GM08714 (cell line): ENCODE measurements around the gene ALDH18A1.

Experiments
- H3K4me3 ChIP-seq: fragments of 200-500 bp; sonication (Bioruptor generic); 2 replicates; pipeline ENCODE4 v1.5.1; 2014; ENCODE audit warnings: mild to moderate bottlenecking, low read length, inconsistent platforms
- ZNF274 ChIP-seq: IDR thresholded peaks from 2 replicates; pipeline ENCODE4 v1.6.1; 2012; ENCODE audit warnings: mild to moderate bottlenecking, low read depth, low read length

ALDH18A1 gene

DNA sequence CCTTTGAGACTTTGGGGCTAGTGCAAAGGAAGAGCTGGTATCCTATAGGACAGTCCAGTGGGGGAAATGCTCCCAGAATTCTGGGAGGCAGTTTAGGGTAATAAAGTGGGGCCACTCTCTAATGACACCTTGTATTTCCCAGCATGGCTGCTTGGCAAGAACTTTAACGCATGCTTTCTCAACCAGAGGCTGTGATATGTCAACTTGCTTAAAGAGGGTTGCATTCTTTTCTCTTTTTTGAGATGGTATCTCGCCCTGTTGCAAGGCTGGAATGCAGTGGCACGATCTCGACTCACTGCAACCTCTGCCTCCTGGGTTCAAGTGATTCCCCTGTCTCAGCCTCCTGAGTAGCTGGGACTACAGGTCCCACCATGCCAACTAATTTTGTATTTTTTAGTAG is 38.4 kb downstream of the ALDH18A1 start:
- no peak overlapping the region for H3K4me3 ChIP-seq
- no peak for TF ChIP-seq ZNF274

DNA sequence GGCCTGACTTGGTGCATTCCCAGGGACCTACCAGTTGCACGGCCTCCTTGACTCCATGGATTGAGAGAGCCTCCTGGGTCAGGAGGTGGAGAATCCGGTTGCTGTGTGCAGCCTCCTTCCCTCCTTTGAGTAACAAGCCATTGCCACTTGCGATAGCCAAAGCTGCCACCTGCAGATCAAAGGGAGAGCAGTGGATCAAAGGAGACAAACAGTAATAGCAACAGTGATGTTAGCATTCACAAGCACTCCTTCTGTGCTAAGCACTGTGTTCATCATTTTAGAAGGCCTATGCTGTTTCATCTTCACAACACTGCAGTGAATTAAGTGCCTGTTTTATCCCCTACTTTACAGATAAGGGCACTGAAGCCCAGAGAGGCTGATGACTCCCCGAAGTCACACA is 40.1 kb downstream of the ALDH18A1 start:
- no peak overlapping the region for H3K4me3 ChIP-seq
- TF ChIP-seq ZNF274 = no peak

DNA sequence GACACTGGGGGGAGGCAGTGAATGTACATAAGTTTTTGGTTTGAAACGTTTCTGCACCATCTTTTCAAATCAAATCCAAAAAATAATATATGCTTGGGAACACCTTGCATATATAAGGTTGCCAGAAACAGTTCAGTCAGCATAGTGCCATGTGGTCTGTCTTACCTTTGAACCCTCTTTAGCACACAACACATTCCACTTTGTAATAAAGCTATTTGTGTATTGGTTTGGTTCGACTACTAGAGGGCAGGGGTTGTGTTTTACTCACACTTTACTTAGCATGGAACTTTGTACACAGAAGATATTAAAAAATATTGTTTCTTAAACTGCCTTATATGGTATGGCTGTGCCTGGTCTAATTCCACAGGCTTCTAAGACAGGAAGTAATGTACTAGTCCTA is 43.2 kb downstream of the ALDH18A1 start:
- TF ChIP-seq ZNF274 = no peak
- H3K4me3 ChIP-seq = no peak overlapping the region

DNA sequence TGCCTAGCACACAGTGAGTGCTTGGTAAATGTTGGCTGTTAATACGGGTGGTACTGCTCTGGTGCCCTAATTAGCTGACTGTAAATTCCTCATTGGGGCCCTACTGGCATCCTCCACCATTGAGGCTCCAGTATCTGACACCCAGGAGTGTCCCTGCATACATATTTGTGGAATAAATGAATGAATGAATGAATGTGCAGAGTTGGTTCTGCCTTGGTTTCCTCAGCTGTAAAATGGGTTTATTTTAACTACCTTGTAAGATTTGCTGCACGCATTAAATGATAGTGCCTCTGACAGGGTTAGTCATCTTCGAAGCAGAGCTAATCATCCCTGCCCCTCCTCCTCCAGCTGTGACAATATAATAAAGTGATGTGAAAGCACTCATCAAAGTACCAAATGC is 45.8 kb downstream of the ALDH18A1 start:
- TF ChIP-seq ZNF274 = no peak
- no peak overlapping the region for H3K4me3 ChIP-seq

DNA sequence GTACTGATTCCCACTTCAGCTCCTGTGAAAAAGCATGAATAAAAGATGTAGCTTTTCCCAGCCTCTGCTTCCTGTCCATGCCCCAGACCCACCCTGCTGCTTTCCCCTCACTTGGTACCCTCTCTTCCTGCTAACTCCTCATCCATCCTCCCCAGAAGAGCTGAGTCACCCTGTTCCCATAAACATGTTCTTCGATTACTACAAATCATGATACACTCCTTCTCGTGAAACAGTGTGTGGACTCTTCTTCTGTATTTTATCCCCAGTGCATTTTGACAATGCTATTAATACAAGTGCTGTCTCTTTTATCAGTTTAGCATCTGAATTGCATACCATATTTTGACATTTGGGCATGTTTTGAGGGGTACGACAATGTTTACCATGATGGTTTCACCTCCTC is 49.6 kb downstream of the ALDH18A1 start:
- no peak overlapping the region for H3K4me3 ChIP-seq
- TF ChIP-seq ZNF274 = no peak

DNA sequence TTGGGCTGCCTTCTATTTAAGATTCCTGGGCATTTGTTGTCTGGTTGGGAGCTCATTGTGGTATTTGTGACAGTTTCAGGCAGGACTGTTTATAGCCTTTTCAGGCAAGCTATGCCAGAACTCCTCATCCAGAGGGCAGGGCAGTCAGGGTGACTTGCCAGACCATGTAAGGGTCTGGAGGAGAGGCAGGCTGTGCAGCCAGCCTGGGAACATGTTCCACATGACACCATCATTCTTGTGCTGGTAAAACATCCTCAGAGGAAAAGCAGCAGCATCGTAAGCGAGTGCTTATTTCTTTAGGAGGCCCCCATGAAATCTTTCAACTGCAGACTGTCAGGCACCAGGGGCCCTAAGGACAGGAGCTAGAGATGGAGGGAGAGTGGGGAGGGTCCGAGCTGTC is 51.3 kb downstream of the ALDH18A1 start:
- no peak overlapping the region for H3K4me3 ChIP-seq
- no peak for TF ChIP-seq ZNF274

DNA sequence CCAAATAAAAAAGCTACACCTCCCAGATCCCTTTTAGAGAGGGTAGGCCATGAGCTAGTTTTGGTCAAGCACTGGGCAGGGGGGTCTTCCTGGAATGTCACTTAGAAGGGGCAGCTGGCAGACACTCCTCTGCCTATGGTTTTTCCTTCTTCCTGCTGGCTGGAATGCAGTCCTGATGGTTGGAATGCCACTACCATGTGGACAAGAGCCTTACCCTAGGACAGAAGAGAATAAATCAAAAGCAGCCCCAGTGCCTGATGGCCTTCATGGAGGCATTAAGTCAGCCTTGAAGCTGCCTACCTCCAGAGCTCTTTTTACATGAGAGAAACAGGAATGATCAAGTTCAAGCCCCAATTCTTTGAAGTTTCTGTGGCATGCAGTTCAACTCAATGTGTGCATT is 51.9 kb downstream of the ALDH18A1 start:
- H3K4me3 ChIP-seq = no peak overlapping the region
- TF ChIP-seq ZNF274 = no peak

GRCh38 chr10:95602382-95602781 is 54.1 kb downstream of the ALDH18A1 start:
- no peak for TF ChIP-seq ZNF274
- H3K4me3 ChIP-seq = no peak overlapping the region

- TF ChIP-seq ZNF274 = no peak
- no peak overlapping the region for H3K4me3 ChIP-seq
These were observed 55.3 kb downstream of the ALDH18A1 start for GRCh38 chr10:95601116-95601719.

GRCh38 chr10:95600158-95600557 is 56.4 kb downstream of the ALDH18A1 start:
- H3K4me3 ChIP-seq = no peak overlapping the region
- TF ChIP-seq ZNF274 = no peak

DNA sequence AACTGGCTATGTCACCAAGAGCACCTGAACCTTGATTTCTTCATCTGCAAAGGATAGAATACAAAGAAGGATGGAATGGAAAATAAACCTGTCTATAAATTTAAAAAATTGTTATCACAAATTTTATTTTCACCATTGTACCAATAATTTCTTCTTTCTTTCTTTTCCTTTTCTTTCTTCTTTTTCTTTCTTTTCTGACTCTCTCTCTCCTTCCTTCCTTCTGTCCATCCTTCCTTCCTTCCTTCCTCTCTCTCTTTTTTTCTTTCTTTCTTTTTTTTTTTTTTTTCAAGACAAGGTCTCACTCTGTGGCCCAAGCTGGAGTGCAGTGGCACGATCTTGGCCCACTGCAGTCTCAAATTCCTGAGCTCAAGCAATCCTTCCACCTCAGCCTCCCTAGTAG is 58.7 kb downstream of the ALDH18A1 start:
- TF ChIP-seq ZNF274 = no peak
- H3K4me3 ChIP-seq = no peak overlapping the region

GRCh38 chr10:95588025-95588424 is 68.5 kb downstream of the ALDH18A1 start:
- no peak overlapping the region for H3K4me3 ChIP-seq
- TF ChIP-seq ZNF274 = no peak

DNA sequence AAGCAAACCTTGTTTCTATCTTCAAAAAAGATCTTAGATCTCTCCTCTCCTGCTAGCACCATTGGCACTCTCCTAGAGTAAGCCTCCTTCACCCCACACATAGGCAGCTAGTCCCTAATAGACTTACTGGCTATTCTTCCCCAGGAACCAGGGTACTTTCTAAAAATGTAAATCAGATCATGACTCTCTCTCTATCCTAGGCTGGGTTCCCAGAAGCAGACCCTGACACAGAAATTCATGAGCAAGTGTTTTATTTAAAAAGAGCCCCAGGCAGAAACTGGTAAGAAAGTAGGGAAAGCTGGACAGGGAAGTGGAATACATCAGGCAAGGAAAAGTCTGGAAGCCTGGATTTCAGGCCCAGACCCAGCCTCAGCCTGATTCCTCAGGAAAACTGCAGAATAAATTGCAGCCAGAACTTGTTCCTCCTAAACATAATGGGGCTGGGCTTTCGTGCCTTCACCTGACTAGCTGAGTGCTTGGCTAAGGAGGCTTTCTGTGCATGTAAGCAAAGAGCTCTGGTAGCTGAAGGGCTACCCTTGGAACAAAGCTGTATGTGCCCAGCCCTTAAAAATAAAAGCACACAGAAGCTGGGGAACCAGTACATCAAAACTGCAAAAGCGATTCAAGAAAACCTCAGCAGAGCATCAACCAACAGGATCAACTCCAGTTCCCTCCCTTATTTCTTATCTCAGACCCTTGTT is 76.5 kb downstream of the ALDH18A1 start:
- no peak for TF ChIP-seq ZNF274
- H3K4me3 ChIP-seq = no peak overlapping the region

- no peak for TF ChIP-seq ZNF274
- H3K4me3 ChIP-seq = no peak overlapping the region
These were observed 77.2 kb downstream of the ALDH18A1 start for GRCh38 chr10:95579292-95579691.

GRCh38 chr10:95578619-95579018 is 77.9 kb downstream of the ALDH18A1 start:
- TF ChIP-seq ZNF274 = no peak

DNA sequence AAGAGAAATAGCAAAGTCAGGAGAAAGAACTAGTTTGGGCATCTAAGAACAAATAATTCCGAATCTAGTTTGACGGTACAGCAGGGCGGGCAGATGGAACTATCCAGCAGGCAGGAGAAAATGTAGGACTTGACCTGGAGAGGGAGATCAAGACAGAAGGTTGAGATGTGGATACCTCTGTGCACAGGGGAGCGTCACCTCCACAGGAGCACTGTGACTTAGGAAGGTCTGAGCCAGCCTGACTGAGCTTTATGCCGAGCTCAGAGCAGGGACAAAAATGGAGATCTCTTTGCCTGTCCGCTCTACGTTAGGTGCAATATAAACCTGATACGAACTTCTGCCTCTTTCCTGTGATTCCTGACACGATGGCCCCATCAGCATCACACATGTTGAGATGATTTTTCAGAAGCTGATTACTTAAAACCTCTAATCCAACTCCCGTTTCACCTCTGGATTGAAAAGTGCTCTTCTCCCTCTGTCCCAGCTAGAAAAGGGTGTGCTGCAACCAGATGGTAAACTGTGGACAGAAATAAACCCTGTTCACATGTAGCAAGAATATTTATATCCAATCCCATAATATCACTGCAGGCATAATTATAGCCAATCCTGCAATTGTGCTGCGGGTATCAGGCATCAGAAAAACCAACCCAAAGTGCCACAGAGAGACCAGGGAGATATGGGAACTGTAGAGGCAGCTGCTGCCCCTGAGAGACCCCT is 81.7 kb downstream of the ALDH18A1 start:
- TF ChIP-seq ZNF274 = no peak
- H3K4me3 ChIP-seq = no peak overlapping the region

More at GRCh38 chr10:95578619-95579018, 77.9 kb downstream of the ALDH18A1 start:
- H3K4me3 ChIP-seq = no peak overlapping the region
